ENCODE data around the gene MAP4K3. TPM values are rescaled to one million over a fixed set of nuclear protein-coding genes. Genes with fewer than 3 reads are reported as not detected.

Gene MAP4K3
- polyA plus RNA-seq, 1 experiment: 45.5 TPM

- ChIA-PET CTCF (interaction anchor here (1.0 kb wide), 1 partner anchor 15 kb away, joined by 4 read pairs; no protein-coding TSS in a partner anchor), POLR2A (no interaction called here)
Observed at GRCh38 chr2:39243469-39244123, 193.5 kb downstream of the MAP4K3 start, which contains the start of gene CDKL4. TSS of gene CDKL4 (minus strand) at chr2:39243970.

GRCh38 chr2:39241588-39241987 lies 195.5 kb downstream of the MAP4K3 start:
- TF ChIP-seq CTCF (IDR thresholded peaks at IDR 0.05; ENCODE audit: insufficient read depth, low read depth, low read length): no peak
- ChIA-PET CTCF (interaction anchor here (0.9 to 1.7 kb wide), 2 partner anchors 12 to 14 kb away, joined by 3 to 5 read pairs; no protein-coding TSS in a partner anchor), POLR2A (interaction anchor here (0.5 kb wide), 1 partner anchor 490 kb away, joined by 3 read pairs; the partner anchor contains the start of gene SRSF7)
- DNase-seq (ENCODE audit: low read depth): no peak
- no peaks in the 10 kb centered on the region for H3K36me3 ChIP-seq (ENCODE audit: control insufficient read depth, insufficient read depth, low read length)
- no peaks in the 10 kb centered on the region for H3K27me3 ChIP-seq (ENCODE audit: control insufficient read depth, insufficient read depth, low read length)
- no peak overlapping the region for H3K4me3 ChIP-seq (ENCODE audit: low read depth, low read length)

More at GRCh38 chr2:39243469-39244123, 193.5 kb downstream of the MAP4K3 start, which contains the start of gene CDKL4:
- no peak for DNase-seq (ENCODE audit: low read depth)
- TF ChIP-seq CTCF (IDR thresholded peaks at IDR 0.05; ENCODE audit: insufficient read depth, low read depth, low read length): no peak
- peak within 1 kb of the TSS; percentile 38 for H3K4me3 ChIP-seq (ENCODE audit: low read depth, low read length)
- no peaks in the 10 kb centered on the region for H3K27me3 ChIP-seq (ENCODE audit: control insufficient read depth, insufficient read depth, low read length)
- no peaks in the 10 kb centered on the region for H3K36me3 ChIP-seq (ENCODE audit: control insufficient read depth, insufficient read depth, low read length)

- H3K4me3 ChIP-seq (ENCODE audit: low read depth, low read length): no peak overlapping the region
- H3K36me3 ChIP-seq (ENCODE audit: control insufficient read depth, insufficient read depth, low read length): no peaks in the 10 kb centered on the region
- no peaks in the 10 kb centered on the region for H3K27me3 ChIP-seq (ENCODE audit: control insufficient read depth, insufficient read depth, low read length)
- no peak for TF ChIP-seq CTCF (IDR thresholded peaks at IDR 0.05; ENCODE audit: insufficient read depth, low read depth, low read length)
- no peak for DNase-seq (ENCODE audit: low read depth)
- ChIA-PET CTCF (interaction anchor here (1.3 to 1.7 kb wide), 2 partner anchors 11 to 13 kb away, joined by 4 to 5 read pairs; no protein-coding TSS in a partner anchor), POLR2A (no interaction called here)
Observed at GRCh38 chr2:39240758-39241157, 196.3 kb downstream of the MAP4K3 start.

GRCh38 chr2:39234754-39235153 lies 202.3 kb downstream of the MAP4K3 start:
- DNase-seq (ENCODE audit: low read depth): no peak
- no peak for TF ChIP-seq CTCF (IDR thresholded peaks at IDR 0.05; ENCODE audit: insufficient read depth, low read depth, low read length)
- no peak overlapping the region for H3K4me3 ChIP-seq (ENCODE audit: low read depth, low read length)
- no peaks in the 10 kb centered on the region for H3K36me3 ChIP-seq (ENCODE audit: control insufficient read depth, insufficient read depth, low read length)
- ChIA-PET CTCF (interaction anchor here (1.0 to 1.1 kb wide), 2 partner anchors 176 to 595 kb away, joined by 3 read pairs; no protein-coding TSS in a partner anchor), POLR2A (no interaction called here)
- H3K27me3 ChIP-seq (ENCODE audit: control insufficient read depth, insufficient read depth, low read length): no peaks in the 10 kb centered on the region

- CTCF ChIA-PET: interaction anchor here (0.7 to 1.5 kb wide), 6 partner anchors 54 to 285 kb away, joined by 3 to 8 read pairs (median 4); no protein-coding TSS in a partner anchor
- peak; percentile 60 for DNase-seq (ENCODE audit: low read depth)
- no peak for TF ChIP-seq CTCF (IDR thresholded peaks at IDR 0.05; ENCODE audit: insufficient read depth, low read depth, low read length)
- no peak overlapping the region for H3K4me3 ChIP-seq (ENCODE audit: low read depth, low read length)
- H3K27me3 ChIP-seq (ENCODE audit: control insufficient read depth, insufficient read depth, low read length): no peaks in the 10 kb centered on the region
- no peaks in the 10 kb centered on the region for H3K36me3 ChIP-seq (ENCODE audit: control insufficient read depth, insufficient read depth, low read length)
- POLR2A ChIA-PET: interaction anchor here (0.6 kb wide), 1 partner anchor 19 kb away, joined by 4 read pairs; no protein-coding TSS in a partner anchor
Observed at GRCh38 chr2:39232141-39232540, 204.9 kb downstream of the MAP4K3 start.
